Measurements from ENCODE around the gene PIP4K2A.

DNA sequence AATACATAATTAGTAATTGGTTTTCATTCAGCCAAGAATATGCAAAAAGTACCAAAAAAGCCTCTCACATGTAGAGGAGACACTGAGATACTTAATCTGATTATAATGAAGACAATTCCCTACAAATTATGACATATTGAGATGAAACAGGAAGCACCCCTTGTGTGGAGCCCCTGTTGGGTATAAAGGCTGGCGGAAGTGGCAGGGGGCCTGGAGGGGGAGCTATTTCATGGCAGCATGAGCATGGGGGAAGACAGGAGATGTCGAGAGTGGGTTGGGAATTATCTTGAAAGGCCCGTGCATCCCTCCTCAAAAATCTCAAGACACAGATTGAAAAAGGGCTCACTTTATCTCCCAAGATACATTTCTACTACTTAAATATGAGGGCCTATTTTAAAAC, 96.9 kb downstream of the PIP4K2A start:
- TF ChIP-seq, protein P1, sequence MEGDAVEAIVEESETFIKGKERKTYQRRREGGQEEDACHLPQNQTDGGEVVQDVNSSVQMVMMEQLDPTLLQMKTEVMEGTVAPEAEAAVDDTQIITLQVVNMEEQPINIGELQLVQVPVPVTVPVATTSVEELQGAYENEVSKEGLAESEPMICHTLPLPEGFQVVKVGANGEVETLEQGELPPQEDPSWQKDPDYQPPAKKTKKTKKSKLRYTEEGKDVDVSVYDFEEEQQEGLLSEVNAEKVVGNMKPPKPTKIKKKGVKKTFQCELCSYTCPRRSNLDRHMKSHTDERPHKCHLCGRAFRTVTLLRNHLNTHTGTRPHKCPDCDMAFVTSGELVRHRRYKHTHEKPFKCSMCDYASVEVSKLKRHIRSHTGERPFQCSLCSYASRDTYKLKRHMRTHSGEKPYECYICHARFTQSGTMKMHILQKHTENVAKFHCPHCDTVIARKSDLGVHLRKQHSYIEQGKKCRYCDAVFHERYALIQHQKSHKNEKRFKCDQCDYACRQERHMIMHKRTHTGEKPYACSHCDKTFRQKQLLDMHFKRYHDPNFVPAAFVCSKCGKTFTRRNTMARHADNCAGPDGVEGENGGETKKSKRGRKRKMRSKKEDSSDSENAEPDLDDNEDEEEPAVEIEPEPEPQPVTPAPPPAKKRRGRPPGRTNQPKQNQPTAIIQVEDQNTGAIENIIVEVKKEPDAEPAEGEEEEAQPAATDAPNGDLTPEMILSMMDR (IDR thresholded peaks at IDR 0.05): peak in 1 of 4 donors; percentile 4
- TF ChIP-seq POLR2A (IDR thresholded peaks at IDR 0.05): no peak
